Testis (tissue), 2 donors: ENCODE data around the gene NHERF1.

Experiments
- CTCF ChIP-seq, 3 experiments: fragments of 450-650 bp in 2 of 3; fragments of 200-600 bp in 1 of 3; sonication (generic) in 1 of 3; IDR thresholded peaks; one replicate each; pipeline ENCODE4 v1.5.1; 2016 to 2019; ENCODE audit warnings: antibody characterized with exemption in 3 of 3, mild to moderate bottlenecking in 2 of 3, moderate library complexity in 1 of 3
- POLR2A ChIP-seq: fragments of 450-650 bp; IDR thresholded peaks from one replicate; pipeline ENCODE4 v1.6.1; 2017; ENCODE audit warnings: antibody characterized with exemption, mild to moderate bottlenecking, moderate library complexity

GRCh38 chr17:74728033-74728701 is 20.3 kb upstream of the NHERF1 start:
- TF ChIP-seq CTCF (IDR thresholded peaks at IDR 0.05) (no peak), POLR2A (no peak)
